Trophoblast cell (in vitro differentiated cells and primary cell): ENCODE data around the gene XXYLT1.

ENCODE experiments used
- DNase-seq, 2 donors: peaks; one replicate each; pipeline ENCODE4 v3.0.0-alpha.2; 2016
- H2AFZ ChIP-seq: 2 replicates; pipeline ENCODE4 v1.6.1; 2013; ENCODE audit warnings: low read length, moderate library complexity, mild to moderate bottlenecking; ENCODE audit not compliant: insufficient read depth, poor library complexity
- H2AK5ac ChIP-seq: 2 replicates; pipeline ENCODE4 v1.6.1; 2013; ENCODE audit warnings: mild to moderate bottlenecking, low read length
- H2BK120ac ChIP-seq: 2 replicates; pipeline ENCODE4 v1.6.1; 2013; ENCODE audit warnings: low read length, mild to moderate bottlenecking, moderate library complexity; ENCODE audit not compliant: insufficient read depth, poor library complexity
- H2BK12ac ChIP-seq: 2 replicates; pipeline ENCODE4 v1.6.1; 2013; ENCODE audit warnings: mild to moderate bottlenecking, low read length, moderate library complexity
- H2BK5ac ChIP-seq: 2 replicates; pipeline ENCODE4 v1.6.1; 2013; ENCODE audit warnings: low read length, low read depth, moderate library complexity, mild to moderate bottlenecking; ENCODE audit not compliant: poor library complexity
- H3K14ac ChIP-seq: 2 replicates; pipeline ENCODE4 v1.6.1; 2013; ENCODE audit warnings: mild to moderate bottlenecking, low read length
- H3K18ac ChIP-seq: 2 replicates; pipeline ENCODE4 v1.6.1; 2013; ENCODE audit warnings: mild to moderate bottlenecking, low read length
- H3K23ac ChIP-seq: 2 replicates; pipeline ENCODE4 v1.6.1; 2013; ENCODE audit warnings: low read length
- H3K27ac ChIP-seq: 2 replicates; pipeline ENCODE4 v1.5.1; 2013; ENCODE audit warnings: low read depth, mild to moderate bottlenecking, inconsistent platforms, low read length, moderate library complexity
- H3K27me3 ChIP-seq: 2 replicates; pipeline ENCODE4 v1.6.1; 2013; ENCODE audit warnings: inconsistent platforms, mild to moderate bottlenecking, low read length, moderate library complexity; ENCODE audit not compliant: insufficient read depth
- H3K36me3 ChIP-seq, 2 experiments: 1 replicate in 1 of 2; 2 replicates in 1 of 2; pipeline ENCODE4 v1.6.1; 2013; ENCODE audit warnings: low read length in 2 of 2, mild to moderate bottlenecking in 2 of 2, moderate library complexity in 1 of 2; ENCODE audit not compliant: insufficient read depth in 2 of 2, control insufficient read depth in 1 of 2
- H3K4ac ChIP-seq: 2 replicates; pipeline ENCODE4 v1.6.1; 2013; ENCODE audit warnings: low read depth, mild to moderate bottlenecking, low read length, moderate library complexity
- H3K4me1 ChIP-seq, 2 experiments: 1 replicate in 1 of 2; 2 replicates in 1 of 2; pipeline ENCODE4 v1.6.1; 2013; ENCODE audit warnings: low read length in 2 of 2, mild to moderate bottlenecking in 2 of 2, moderate library complexity in 1 of 2; ENCODE audit not compliant: insufficient read depth in 2 of 2, control insufficient read depth in 1 of 2
- H3K4me2 ChIP-seq: 2 replicates; pipeline ENCODE4 v1.6.1; 2013; ENCODE audit warnings: inconsistent platforms, mild to moderate bottlenecking, low read length, moderate library complexity
- H3K4me3 ChIP-seq: 2 replicates; pipeline ENCODE4 v1.5.1; 2013; ENCODE audit warnings: mild to moderate bottlenecking, low read depth, low read length, inconsistent platforms
- H3K79me1 ChIP-seq: one replicate; pipeline ENCODE4 v1.6.1; 2013; ENCODE audit warnings: low read length
- H3K79me2 ChIP-seq: 2 replicates; pipeline ENCODE4 v1.6.1; 2013; ENCODE audit warnings: low read length, mild to moderate bottlenecking; ENCODE audit not compliant: control insufficient read depth, insufficient read depth, poor library complexity
- H3K9ac ChIP-seq: 2 replicates; pipeline ENCODE4 v1.6.1; 2013; ENCODE audit warnings: mild to moderate bottlenecking, low read length
- H3K9me3 ChIP-seq: 2 replicates; pipeline ENCODE4 v1.6.1; 2013; ENCODE audit warnings: low read depth, mild to moderate bottlenecking, control low read depth, inconsistent platforms, low read length; ENCODE audit not compliant: insufficient read depth
- H4K12ac ChIP-seq: 2 replicates; pipeline ENCODE4 v1.6.1; 2013; ENCODE audit warnings: low read depth, mild to moderate bottlenecking, low read length, moderate library complexity
- H4K8ac ChIP-seq: 2 replicates; pipeline ENCODE4 v1.6.1; 2013; ENCODE audit warnings: low read depth, mild to moderate bottlenecking, low read length, moderate library complexity
- H4K91ac ChIP-seq: one replicate; pipeline ENCODE4 v1.6.1; 2013; ENCODE audit warnings: low read depth, mild to moderate bottlenecking, low read length, moderate library complexity
- WGBS: extraction: QIAGEN DNeasy Blood & Tissue Kit; methylation state at CpG from one replicate; pipeline ENCODE4 v1.1.7; 2013; ENCODE audit warnings: missing lambda C conversion rate; ENCODE audit not compliant: insufficient read length, insufficient coverage; ENCODE audit errors: extremely low coverage; 5-methylcytosine and 5-hydroxymethylcytosine counted together

Gene XXYLT1

GRCh38 chr3:195142519-195142918 is 128.4 kb downstream of the XXYLT1 start:
- no peak overlapping the region for H4K8ac ChIP-seq
- H3K27me3 ChIP-seq: no peaks in the 10 kb centered on the region
- no peaks in the 10 kb centered on the region for H3K79me2 ChIP-seq
- H3K14ac ChIP-seq: no peak overlapping the region
- no peaks in the 10 kb centered on the region for H3K36me3 ChIP-seq
- no peak overlapping the region for H3K4ac ChIP-seq
- H2BK5ac ChIP-seq: no peak overlapping the region
- H3K4me1 ChIP-seq: peaks cover 4 to 9% of the 10 kb centered on the region in 2 experiments
- no peaks in the 10 kb centered on the region for H3K79me1 ChIP-seq
- no peak overlapping the region for H2AFZ ChIP-seq
- no peak overlapping the region for H3K18ac ChIP-seq
- H3K4me3 ChIP-seq: peak overlapping the region; percentile 39
- no peak overlapping the region for H4K91ac ChIP-seq
- no peak overlapping the region for H3K27ac ChIP-seq
- H2BK12ac ChIP-seq: no peak overlapping the region
- H2BK120ac ChIP-seq: no peak overlapping the region
- H4K12ac ChIP-seq: no peak overlapping the region
- no peak overlapping the region for H3K23ac ChIP-seq
- DNase-seq: no peak
- H3K9ac ChIP-seq: no peak overlapping the region
- no peaks in the 10 kb centered on the region for H3K9me3 ChIP-seq
- no peak overlapping the region for H2AK5ac ChIP-seq
- WGBS: no CpG with 5 or more reads among the region's 10 CpGs
- H3K4me2 ChIP-seq: no peak overlapping the region

- no peak overlapping the region for H2BK120ac ChIP-seq
- no peak overlapping the region for H2AFZ ChIP-seq
- no peak overlapping the region for H3K4ac ChIP-seq
- no peak overlapping the region for H4K91ac ChIP-seq
- no peaks in the 10 kb centered on the region for H3K27me3 ChIP-seq
- H3K9me3 ChIP-seq: no peaks in the 10 kb centered on the region
- no peaks in the 10 kb centered on the region for H3K79me1 ChIP-seq
- no peak overlapping the region for H4K8ac ChIP-seq
- H2BK5ac ChIP-seq: no peak overlapping the region
- H3K4me1 ChIP-seq: peaks cover 4 to 9% of the 10 kb centered on the region in 2 experiments
- H3K4me2 ChIP-seq: no peak overlapping the region
- H2AK5ac ChIP-seq: no peak overlapping the region
- DNase-seq: peak; percentile 76 to 97
- no peaks in the 10 kb centered on the region for H3K79me2 ChIP-seq
- H4K12ac ChIP-seq: no peak overlapping the region
- H3K9ac ChIP-seq: no peak overlapping the region
- no peak overlapping the region for H2BK12ac ChIP-seq
- no peak overlapping the region for H3K27ac ChIP-seq
- no peak overlapping the region for H3K18ac ChIP-seq
- H3K36me3 ChIP-seq: no peaks in the 10 kb centered on the region
- no CpG with 5 or more reads among the region's 12 CpGs for WGBS
- H3K23ac ChIP-seq: no peak overlapping the region
- no peak overlapping the region for H3K4me3 ChIP-seq
- H3K14ac ChIP-seq: no peak overlapping the region
These were observed 129.9 kb downstream of the XXYLT1 start for GRCh38 chr3:195140816-195141793.

- Histone ChIP-seq H3K18ac (no peak overlapping the region), H2AFZ (no peak overlapping the region), H2BK5ac (no peak overlapping the region), H4K8ac (no peak overlapping the region), H3K4me2 (no peak overlapping the region), H2BK12ac (no peak overlapping the region), H4K91ac (no peak overlapping the region), H3K27ac (no peak overlapping the region), H3K79me1 (no peaks in the 10 kb centered on the region), H2AK5ac (no peak overlapping the region), H4K12ac (no peak overlapping the region), H3K9me3 (peaks cover under 1% of the 10 kb centered on the region), H2BK120ac (no peak overlapping the region), H3K27me3 (no peaks in the 10 kb centered on the region), H3K4me3 (no peak overlapping the region), H3K23ac (no peak overlapping the region), H3K79me2 (no peaks in the 10 kb centered on the region), H3K4me1 (peaks cover 4 to 9% of the 10 kb centered on the region in 2 experiments), H3K14ac (no peak overlapping the region), H3K9ac (no peak overlapping the region), H3K4ac (no peak overlapping the region), H3K36me3 (no peaks in the 10 kb centered on the region)
- no peak for DNase-seq
- WGBS: no CpG with 5 or more reads among the region's 1 CpG
These were observed 130.5 kb downstream of the XXYLT1 start for GRCh38 chr3:195140410-195140809.

- H4K91ac ChIP-seq: no peak overlapping the region
- H3K36me3 ChIP-seq: no peaks in the 10 kb centered on the region
- no peak overlapping the region for H3K4ac ChIP-seq
- H3K79me2 ChIP-seq: no peaks in the 10 kb centered on the region
- no peak overlapping the region for H2AFZ ChIP-seq
- WGBS: no CpG with 5 or more reads among the region's 4 CpGs
- no peak overlapping the region for H2BK120ac ChIP-seq
- H3K9me3 ChIP-seq: peaks cover 2% of the 10 kb centered on the region
- H4K12ac ChIP-seq: no peak overlapping the region
- DNase-seq: peak; percentile 59 to 71
- no peaks in the 10 kb centered on the region for H3K27me3 ChIP-seq
- H2BK12ac ChIP-seq: no peak overlapping the region
- H3K4me2 ChIP-seq: no peak overlapping the region
- no peak overlapping the region for H4K8ac ChIP-seq
- H3K23ac ChIP-seq: no peak overlapping the region
- no peak overlapping the region for H2AK5ac ChIP-seq
- H3K4me1 ChIP-seq: peaks cover 4 to 9% of the 10 kb centered on the region in 2 experiments
- H3K14ac ChIP-seq: no peak overlapping the region
- H3K79me1 ChIP-seq: no peaks in the 10 kb centered on the region
- no peak overlapping the region for H3K4me3 ChIP-seq
- H3K27ac ChIP-seq: no peak overlapping the region
- H3K9ac ChIP-seq: no peak overlapping the region
- no peak overlapping the region for H3K18ac ChIP-seq
- no peak overlapping the region for H2BK5ac ChIP-seq
These were observed 131.1 kb downstream of the XXYLT1 start for GRCh38 chr3:195139876-195140240.
